GM12864 (cell line): Measurements from ENCODE around the gene ATXN2.
"Not testable (repeated sequence)": the region's sequence is repeated elsewhere in the genome, so short reads cannot be mapped to it uniquely, and the experiment has no call there.

Experiments used
- DNase-seq: peaks from one replicate; pipeline ENCODE4 v3.0.0-alpha.2; 2011; ENCODE audit warnings: low read depth
- H3K4me3 ChIP-seq: 2 replicates; pipeline ENCODE4 v1.5.1; 2011; ENCODE audit warnings: mild to moderate bottlenecking, low read depth, low read length, control low read depth
- CTCF ChIP-seq: IDR thresholded peaks from 2 replicates; pipeline ENCODE4 v1.5.1; 2011; ENCODE audit warnings: low read depth, mild to moderate bottlenecking, moderate library complexity, low read length, control low read depth, inconsistent platforms; ENCODE audit errors: missing control alignments

Gene ATXN2

GRCh38 chr12:111405149-111405858 is 193.8 kb downstream of the ATXN2 start:
- H3K4me3 ChIP-seq, result peak overlapping the region; percentile 62
- DNase-seq, result peak; percentile 91
- TF ChIP-seq CTCF, result peak; percentile 66

- peak overlapping the region; percentile 62 for H3K4me3 ChIP-seq
- peak; percentile 3 for TF ChIP-seq CTCF
- peak; percentile 68 for DNase-seq
Measured at GRCh38 chr12:111404362-111405148, 194.6 kb downstream of the ATXN2 start.

GRCh38 chr12:111402490-111402824 is 196.7 kb downstream of the ATXN2 start:
- not testable (repeated sequence) for H3K4me3 ChIP-seq, DNase-seq
